Hindlimb muscle (tissue), 1 donor: ENCODE data around the gene IL36G. TPM values are rescaled to one million over a fixed set of nuclear protein-coding genes. Genes with fewer than 3 reads are reported as not detected.
"Not testable (repeated sequence)": the region's sequence is repeated elsewhere in the genome, so short reads cannot be mapped to it uniquely, and the experiment has no call there.

Experiments
- DNase-seq: peaks from one replicate; pipeline ENCODE4 v3.0.0-alpha.2; 2013
- polyA plus RNA-seq: library from polyadenylated mRNA; unstranded; fragments of 120-200 nt; gene quantifications from one replicate; pipeline ENCODE4 v1.2.1, GENCODE V29; 2013; ENCODE audit not compliant: insufficient read length

Gene IL36G
- not detected for polyA plus RNA-seq

DNA sequence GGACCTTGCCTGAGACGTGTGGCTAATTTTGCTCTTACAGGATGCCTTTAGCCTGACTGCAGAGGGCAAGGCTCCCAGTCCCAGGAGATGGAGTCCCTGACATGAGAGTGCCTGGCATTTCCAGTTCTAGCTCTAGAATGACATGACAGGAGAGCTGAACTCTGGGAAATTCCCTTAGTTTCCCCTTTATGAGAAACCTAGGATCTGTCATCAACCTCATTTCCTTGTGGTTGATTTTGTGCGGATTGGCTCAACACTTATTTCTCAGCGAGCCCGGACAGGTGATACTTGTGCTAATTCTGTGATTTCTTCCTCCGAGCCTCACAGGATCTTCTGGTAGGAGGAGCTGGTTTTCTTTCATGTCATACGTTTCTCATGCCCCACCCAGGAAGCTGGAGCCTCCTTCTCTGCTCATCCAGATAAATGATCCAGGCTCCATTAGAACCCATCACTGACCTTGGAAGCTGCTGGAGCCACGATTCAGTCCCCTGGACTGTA lies at the start of gene IL36G:
TSS of gene IL36G (plus strand) at position 448 of the 498 bp plus-strand sequence. CDS start 633 bp downstream, outside the sequence.
- no peak for DNase-seq

DNA sequence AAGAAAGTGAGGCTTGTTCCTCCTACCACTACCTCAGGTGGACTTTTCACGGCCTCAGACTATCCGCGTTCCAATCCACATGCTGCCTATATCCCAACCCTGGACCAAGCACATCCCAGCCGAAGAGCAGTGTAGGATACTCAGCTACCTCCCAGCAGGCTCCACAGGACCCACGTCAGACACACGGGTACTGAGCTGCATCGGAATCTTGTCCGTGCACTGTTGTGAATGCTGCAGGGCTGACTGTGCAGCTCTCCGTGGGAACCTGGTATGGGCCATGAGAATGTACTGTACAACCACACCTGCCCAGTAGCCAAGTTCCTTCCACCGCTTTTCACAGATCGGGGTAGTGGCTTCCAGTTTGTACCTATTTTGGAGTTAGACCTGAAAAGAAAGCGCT lies 44.5 kb upstream of the IL36G start:
- no peak for DNase-seq

DNA sequence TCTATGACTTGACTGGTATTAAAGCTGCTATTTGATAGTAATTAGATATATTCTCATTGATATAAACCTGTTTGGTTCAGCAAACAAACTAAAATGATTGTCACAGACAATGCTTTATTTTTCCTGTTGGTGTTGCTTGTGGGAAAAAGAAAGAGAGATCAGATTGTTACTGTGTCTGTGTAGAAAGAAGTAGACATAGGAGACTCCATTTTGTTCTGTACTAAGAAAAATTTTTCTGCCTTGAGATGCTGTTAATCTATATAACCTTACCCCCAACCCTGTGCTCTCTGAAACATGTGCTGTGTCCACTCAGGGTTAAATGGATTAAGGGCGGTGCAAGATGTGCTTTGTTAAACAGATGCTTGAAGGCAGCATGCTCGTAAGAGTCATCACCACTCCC lies 43.7 kb upstream of the IL36G start:
- DNase-seq, result not testable (repeated sequence)

DNA sequence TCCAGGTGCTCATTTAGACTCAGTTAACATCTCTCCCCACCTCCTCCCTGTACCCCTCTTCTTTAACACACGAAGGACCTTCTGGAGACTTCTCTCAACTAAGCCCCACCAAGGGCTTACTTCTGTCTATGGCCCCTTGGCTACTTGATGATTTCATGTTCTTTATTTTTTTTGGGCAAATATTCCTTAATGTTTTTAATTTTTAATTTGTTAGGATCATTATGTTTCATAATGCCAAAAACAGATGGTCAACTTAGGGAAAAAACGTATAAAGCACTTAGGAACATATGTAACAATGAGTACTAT lies 40.9 kb upstream of the IL36G start:
- DNase-seq, result no peak

DNA sequence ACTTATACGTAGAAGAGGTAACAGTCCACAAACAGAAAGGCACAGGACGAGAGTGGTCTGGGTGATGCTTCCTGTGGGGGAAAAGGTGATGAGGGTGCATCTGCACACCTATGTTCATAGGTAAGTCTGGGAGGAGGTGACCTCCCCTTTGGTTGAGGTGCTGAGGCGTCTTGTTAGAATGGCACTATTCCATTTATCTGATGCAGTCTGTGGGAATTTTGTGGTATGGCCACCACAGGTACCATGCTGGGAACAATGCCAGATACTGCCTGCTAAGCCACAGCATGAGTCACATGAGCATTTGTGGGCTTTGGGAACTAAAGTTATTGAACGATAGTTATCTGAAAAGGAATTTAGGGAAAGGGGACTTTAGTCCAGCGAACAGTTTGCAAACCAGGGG lies 38.9 kb upstream of the IL36G start:
- DNase-seq, result no peak

DNA sequence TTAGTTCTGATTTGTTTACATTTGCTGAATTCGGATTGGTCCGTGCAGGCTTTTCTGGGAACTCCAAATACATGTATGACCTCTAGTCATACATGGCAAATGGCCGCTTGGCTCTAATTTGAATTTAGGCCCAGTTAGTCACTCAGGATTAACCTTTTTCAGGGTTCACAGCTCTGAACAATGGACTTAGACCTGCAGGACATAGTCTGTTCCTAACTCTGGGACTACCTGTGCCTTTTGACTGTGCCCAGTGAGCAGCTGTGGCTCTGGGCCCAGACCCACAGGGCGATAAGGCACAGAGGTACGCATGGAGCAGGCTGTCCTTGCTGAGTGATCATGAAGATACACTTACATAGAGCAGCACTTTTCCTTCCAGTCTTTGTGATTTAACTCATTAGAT lies 38.4 kb upstream of the IL36G start:
- no peak for DNase-seq

DNA sequence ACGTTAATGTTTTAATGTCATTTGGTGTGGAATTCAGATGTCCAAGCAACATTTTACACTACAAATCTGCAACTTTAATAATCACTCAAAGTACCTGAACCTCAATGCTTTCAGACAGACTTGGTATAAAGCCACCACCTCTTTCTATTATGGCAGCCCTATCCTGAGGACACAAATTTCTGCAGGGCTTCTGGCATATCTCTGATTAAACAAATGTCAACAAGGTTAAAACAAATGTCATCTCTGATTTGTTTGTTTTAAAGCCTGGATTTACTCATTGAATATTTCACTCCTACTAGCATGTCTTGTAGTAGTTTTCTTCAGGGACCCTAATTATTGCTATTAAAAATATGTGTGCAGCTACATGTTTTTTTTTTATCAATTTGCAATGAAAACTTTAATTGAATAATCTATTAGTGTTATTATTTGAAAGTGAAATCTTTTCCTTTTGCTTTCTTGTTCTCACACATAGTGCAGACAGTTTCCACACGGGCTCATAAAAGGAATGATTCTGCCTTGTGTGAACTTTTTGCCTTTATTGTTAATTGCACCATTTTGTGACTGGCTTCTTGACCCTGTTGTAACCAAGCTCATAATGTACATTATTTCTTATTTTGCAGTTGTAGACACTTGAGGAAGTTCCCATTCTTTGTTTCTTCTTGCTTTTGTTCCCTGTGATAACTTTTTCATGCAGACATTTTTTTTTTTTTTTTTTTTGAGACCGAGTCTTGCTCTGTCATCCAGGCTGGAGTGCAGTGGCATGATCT lies 36.8 kb upstream of the IL36G start:
- DNase-seq, result no peak

DNA sequence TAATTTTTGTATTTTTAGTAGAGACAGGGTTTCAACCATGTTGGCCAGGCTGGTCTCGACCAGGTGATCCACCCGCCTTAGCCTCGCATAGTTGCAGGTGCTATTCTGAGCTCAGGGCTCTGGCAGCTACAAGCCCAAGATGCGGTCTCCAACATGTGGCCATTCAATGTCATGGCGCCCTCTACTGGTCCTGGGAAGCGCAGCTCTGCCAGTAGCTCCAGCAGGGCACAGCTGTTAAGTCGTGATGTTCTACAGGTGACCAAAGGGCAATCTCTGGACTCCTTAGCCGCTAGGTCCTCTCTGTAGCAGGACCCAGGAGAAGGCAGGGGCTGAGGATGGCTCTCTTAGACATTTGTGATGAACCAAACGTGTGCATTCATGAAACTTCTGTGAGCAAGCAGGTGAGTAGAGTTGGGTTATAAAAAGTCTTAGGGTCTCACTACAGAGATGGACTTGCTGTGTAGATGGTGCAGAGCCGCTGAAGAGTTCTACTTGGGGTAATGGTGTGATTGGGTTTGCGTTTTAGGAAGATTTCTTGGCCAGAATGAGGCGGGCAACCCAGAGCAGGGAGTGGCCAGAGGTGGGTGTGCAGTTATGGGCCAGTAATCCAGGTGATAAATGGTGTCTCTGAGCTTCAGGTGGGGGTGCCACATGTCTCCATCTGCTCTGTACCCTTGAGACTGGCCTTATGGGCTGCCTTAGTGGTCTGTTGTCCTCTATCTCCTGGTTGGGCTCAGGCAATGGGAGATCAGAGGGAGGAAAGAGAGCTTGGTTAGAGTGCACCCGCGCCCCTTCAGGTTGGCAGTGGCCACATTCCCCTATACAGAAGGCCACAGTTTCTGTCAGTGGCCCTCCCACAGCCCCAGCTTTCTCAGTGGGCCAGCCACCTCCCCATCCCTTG lies 35.8 kb upstream of the IL36G start:
- peak; percentile 42 for DNase-seq

DNA sequence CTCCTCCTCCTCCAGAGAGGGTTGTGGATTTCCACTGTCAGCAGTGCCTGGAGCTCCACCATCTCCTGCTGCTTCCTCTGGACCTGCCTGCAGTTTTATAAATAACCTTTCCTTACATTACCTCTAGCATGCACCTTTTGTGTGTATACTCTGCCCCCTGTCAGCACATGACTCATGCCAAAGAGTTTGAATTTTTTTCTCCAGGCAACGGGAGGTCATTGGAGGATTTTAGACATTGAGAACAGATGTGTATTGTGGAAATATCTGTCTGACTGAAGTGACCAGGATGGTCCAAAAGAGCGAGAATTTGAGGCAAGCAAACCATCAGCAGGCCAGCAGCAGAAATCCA lies 35.2 kb upstream of the IL36G start:
- no peak for DNase-seq

DNA sequence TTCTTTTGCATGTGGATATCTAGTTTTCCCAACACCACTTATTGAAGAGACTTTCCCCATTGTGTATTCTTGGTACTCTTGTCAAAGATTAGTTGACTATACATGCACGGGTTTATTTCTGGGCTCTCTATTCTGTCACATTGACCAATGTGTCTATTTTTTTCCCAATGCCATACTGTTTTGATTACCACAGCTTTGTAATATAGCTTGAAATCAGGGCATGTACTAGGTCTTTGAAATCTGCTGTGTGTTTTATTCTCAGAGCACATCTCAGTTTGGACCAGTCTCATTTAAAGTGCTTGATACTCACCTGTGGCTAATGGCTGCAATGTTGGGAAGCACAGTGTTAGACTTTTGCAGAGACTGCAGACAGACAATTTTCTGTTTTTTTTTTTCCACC lies 32.8 kb upstream of the IL36G start:
- DNase-seq, result no peak

DNA sequence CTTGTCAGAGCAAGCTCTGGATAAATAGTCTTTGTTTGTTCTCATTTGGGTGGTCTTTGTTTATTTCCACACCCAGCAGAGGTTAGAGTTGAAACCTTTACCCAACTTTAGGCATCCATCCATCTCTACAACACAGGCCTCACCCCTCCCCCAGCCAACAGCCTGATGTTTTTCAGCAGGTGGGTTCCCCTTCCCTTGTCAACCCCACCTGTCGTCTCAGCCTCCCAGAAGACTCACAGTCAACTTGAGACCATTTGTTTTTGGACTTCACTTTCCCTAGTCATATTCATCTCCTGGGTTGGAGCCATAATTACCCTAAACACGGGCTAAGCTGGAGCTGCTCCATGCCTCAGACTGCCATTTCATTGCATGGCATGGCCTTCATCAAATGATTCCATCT lies 31.7 kb upstream of the IL36G start:
- DNase-seq, result no peak

DNA sequence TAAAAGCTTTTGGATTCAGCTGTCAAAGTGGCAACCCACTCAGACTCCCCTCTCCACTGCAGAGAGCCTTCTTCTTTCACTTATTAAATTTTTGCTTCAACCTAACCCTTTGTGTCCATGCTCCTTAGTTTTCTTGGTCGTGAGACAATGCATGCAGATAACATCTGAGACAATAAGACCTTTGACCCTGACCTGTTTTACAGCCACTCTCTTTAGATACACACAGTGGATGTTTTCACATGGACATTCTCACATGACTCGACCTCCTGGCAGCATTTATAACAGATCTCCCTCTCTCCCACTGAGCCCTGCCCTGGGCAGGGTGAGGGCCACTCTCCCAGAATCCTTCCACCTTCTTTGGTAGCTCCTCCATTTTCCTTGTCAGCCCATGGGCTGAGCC lies 30.4 kb upstream of the IL36G start:
- no peak for DNase-seq

DNA sequence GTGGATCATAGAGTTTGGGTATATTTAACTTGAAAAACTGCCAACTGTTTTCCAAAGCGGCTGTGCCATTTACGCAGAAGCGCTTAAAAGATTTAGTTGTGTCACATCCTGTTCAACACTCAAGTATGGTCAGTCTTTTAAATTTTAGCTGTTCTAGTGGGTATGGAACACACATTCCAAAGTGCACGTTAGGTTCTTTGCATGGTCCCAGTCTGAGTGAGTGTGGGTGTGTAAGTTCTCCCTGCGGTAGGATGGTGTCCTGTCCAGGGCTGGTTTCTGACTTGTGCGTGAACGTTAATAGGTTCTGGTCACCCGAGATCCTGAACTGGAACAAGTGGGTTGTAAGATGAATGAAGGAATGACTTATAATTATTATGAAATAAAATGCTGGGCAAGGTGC lies 28.4 kb upstream of the IL36G start:
- DNase-seq, result no peak

DNA sequence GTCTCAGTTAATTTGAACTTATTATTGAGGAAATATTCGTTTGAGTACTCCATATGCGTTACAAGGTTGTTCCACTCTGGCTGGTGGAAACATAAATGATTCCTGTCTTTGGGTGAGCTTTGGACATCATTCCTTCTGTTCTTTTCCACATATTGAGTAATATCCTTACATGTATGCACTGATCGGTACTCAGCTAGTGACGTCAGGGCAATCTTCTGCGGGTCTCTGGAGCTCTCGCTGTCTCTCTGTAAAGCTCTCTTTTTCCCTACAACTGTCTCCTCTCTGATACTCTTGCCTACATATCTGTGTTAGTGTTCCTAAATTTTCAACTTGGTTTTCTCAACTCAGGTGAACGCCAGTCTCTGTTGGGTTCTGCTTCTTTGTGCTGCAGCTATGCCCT lies 23.4 kb upstream of the IL36G start:
- DNase-seq, result no peak

DNA sequence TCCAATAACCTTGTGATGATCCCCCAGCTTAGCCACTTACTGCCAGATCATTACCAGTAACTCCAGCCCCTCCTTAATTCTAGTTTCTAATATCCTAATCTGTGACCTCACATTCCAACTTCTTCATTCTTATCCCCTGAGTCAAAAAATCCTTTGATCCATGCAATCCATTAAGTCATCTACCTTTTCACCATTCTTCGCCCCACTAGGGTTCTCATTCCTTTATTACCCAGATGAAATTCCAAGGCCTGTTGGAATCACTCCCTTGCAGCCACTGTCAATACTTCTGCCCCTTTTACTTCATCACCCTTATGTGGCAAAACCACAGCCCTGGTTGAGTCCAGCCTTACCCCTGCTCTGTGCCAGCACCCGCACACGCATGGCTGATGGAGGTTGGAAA lies 20.3 kb upstream of the IL36G start:
- no peak for DNase-seq

DNA sequence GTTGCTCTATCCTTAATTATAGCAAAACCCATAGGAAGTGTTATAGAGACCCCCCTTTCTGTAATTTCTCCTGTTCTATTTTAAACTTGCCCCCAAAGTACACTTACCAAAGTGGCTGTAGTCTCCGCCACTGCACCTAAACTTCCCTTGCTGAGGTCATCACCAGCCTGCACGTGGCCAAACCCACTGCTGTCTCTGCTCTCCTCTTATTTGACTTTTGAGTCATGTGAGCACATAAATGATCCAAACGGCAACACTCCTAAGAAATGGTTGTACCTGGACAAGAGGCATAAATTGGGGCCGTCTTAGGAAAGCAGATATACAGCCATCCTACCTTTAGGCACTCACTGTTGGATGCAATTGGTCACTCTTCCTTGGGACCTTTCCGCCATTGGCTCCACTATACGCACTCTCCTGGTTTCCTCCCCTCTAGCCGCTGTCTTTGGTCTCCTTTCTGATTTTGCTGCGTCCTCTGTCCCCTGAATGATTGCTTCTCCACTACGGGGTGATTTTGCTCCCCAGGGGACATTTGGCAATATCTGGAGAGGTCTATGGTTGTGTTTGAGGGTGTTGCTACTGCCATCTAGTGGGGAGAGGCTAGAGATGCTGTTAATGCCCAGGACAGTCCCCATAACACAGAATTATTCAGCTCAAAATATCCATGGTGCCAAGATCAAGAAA lies 19.2 kb upstream of the IL36G start:
- peak; percentile 36 for DNase-seq

DNA sequence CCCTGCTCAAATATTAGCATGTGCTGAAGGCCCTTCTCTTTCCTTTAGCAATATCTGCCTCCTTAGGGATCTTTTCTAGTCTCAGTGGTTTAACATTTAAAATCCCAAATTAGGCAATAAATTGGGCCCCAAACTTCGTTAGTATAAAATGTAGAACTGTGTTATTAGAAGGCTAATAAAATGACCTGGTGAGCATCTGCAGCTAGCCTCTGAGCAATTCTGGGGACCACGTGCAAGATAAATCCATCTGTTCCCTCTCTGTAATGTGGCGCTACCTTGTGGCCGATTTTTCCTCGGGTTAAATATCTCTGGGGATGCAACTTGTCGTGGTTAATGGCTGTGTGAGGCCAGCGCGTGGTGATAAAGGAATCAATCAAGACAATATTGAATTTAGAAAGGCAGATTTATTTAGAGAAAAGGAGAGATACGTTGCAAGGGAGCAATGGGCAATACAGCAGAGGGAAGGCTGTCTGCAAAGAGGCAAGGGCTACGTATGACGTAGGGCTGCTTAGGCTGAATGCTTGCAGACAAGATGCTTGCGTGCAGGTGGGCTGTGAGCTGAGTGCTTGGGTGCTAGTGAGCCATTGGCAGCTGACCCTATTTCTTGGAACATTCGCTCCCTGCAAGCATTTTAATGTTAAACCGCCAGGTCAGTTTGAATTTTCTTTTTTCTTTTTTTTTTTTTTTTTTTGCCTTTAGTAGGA lies 18.5 kb upstream of the IL36G start:
- no peak for DNase-seq

DNA sequence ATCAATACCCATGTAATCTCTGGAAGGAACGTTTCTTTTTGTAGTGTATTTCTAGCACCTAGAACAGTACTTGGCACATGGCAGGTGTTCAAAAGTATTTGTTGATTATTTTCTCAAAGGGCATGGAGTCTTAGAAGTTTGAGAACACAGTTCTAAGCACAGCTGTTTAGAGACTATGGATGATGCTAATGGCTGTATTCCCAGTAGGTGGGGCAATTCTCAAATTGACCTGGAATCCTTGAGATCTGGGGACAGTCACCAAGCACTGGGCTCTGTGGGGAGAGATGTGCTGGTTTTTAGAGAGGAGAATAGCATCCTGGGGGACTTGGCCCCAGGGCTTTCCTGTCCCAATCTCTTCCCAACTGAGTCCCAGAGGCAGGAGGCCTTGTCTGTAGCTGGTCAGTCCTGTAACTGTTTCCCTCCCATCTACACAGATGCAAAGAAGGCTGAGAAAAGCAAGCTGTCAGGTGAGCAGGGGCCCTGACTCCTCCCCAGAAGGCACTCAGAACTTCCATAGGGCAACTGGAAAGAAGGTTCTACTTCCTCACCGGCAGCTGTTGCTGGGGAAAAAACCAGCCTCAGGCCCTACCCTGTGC lies 17.5 kb upstream of the IL36G start:
- DNase-seq, result no peak

DNA sequence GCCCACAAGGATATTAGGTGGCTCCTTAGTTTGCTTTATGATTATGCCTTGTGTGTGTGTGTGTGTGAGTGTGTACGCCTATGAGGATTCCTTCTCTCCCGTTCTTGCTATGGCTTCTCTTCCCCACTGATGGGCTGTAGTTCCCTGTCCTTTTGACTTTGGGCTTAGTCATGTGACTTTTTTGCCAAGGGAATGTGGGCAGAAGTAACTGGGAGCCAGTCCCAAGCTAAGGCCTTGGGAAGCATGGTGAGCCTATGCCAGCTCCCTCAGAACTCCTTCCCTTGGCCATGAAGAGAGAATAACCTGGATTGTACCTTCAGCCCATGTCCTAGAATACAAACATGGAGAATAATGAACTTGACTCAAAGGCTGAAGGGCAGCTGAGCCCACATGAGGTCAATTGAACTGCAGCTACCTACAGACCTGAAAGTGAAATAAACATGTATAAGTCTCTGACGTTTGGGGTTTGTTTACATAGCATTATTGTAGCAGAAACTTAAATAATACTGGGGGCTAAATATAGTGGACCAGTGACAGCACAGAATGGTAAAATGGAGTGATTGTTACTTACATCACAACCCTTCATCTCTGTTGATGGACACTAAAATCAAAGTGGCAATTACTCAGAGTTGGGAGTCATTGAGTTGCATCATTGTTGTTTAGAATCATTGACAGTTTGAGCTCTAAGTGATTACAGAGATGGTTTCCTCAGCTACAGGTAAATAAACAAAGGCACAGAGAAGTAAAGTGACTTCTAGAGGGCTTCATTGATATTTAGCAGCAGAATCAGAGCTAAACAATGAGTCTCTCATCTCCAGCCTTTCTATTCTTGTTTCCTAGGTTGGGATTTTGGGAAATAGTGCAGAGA lies 15.3 kb upstream of the IL36G start:
- DNase-seq, result no peak

DNA sequence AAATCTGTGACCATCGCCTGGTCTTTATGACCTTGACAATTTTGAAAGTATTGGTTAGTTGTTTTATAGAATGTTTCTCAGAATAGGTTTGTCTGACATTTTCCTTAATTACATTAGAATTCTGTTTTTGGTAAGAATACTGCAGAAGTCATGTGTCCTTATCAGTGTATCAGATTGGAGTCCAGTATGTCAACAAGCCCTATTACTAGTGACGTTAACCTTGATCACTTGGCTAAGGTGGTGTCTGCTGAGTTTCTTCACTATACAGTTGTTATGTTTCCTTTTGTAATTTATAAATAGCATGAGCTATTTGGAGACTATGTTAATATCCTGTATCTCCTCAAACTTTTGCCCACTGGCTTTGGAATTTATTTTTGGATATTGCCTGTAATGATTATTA lies 10.8 kb upstream of the IL36G start:
- DNase-seq, result no peak

DNA sequence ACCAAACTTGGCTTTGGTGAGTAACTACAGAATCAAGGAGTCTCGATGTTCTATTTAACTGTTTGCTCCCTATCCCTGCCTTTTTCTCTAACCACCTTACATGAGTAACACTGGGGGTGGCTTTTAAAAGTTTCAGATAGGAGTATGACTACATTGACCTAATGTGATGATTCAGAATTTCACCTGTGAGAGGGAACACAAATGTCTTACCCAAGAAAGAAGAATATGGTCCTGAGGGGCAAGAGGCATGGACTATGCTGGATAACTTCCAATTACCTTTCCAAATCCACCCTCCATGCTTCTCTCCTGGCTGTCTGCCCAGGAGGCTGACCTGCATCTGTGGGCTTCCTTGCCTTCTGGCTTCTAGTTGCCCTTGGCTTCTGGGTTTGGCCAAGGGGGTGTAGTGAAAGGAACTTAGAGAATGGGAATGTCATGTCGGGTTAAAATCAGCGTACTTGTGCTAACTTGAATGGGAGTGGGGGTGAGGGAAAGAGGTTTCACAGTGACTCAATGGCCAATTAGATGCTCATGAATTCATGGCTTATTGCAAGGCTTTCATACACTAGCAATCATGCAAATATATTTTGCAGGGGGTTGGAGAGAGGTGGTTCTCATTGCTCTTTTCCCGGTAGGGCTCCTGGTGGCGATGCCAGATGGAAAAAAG lies 5.3 kb upstream of the IL36G start:
- no peak for DNase-seq
